ENCODE measurements around the gene ARHGEF4.
A peak's percentile ranks its signal among the peaks of the same experiment; 100 is the strongest.

ARHGEF4 gene

GRCh38 chr2:130818809-130819208 lies 17.9 kb upstream of the ARHGEF4 start:
- DNase-seq: no peak

- DNase-seq: no peak
These were observed 17.5 kb upstream of the ARHGEF4 start for GRCh38 chr2:130819226-130819607.

- DNase-seq: no peak
These were observed 17.0 kb upstream of the ARHGEF4 start for GRCh38 chr2:130819608-130820278.

- no peak for DNase-seq
These were observed 16.3 kb upstream of the ARHGEF4 start for GRCh38 chr2:130820279-130820861.

GRCh38 chr2:130821867-130822266 lies 14.8 kb upstream of the ARHGEF4 start:
- DNase-seq: no peak

- no peak for DNase-seq
These were observed 13.9 kb upstream of the ARHGEF4 start for GRCh38 chr2:130822766-130823165.

- no peak for DNase-seq
These were observed 13.4 kb upstream of the ARHGEF4 start for GRCh38 chr2:130823171-130823885.

GRCh38 chr2:130823886-130824491 lies 12.7 kb upstream of the ARHGEF4 start:
- no peak for DNase-seq

GRCh38 chr2:130824492-130825061 lies 12.1 kb upstream of the ARHGEF4 start:
- peak; percentile 95 for DNase-seq

GRCh38 chr2:130825231-130825965 lies 11.3 kb upstream of the ARHGEF4 start:
- DNase-seq: no peak

- no peak for DNase-seq
These were observed 10.8 kb upstream of the ARHGEF4 start for GRCh38 chr2:130825966-130826253.

GRCh38 chr2:130826419-130826818 lies 10.3 kb upstream of the ARHGEF4 start:
- DNase-seq: no peak

- no peak for DNase-seq
These were observed 9.8 kb upstream of the ARHGEF4 start for GRCh38 chr2:130826821-130827501.

GRCh38 chr2:130827502-130828251 lies 9.0 kb upstream of the ARHGEF4 start:
- DNase-seq: no peak

- DNase-seq: no peak
These were observed 8.3 kb upstream of the ARHGEF4 start for GRCh38 chr2:130828461-130828860.

GRCh38 chr2:130829015-130829414 lies 7.7 kb upstream of the ARHGEF4 start:
- no peak for DNase-seq

- no peak for DNase-seq
These were observed 6.2 kb upstream of the ARHGEF4 start for GRCh38 chr2:130830538-130830937.

GRCh38 chr2:130831356-130831755 lies 5.4 kb upstream of the ARHGEF4 start:
- DNase-seq: no peak

GRCh38 chr2:130832296-130832940 lies 4.3 kb upstream of the ARHGEF4 start:
- no peak for DNase-seq

GRCh38 chr2:130834091-130834930 lies 2.4 kb upstream of the ARHGEF4 start:
- no peak for DNase-seq

Data from CD4-positive, alpha-beta T cell treated with Interleukin-4 for 4 hours (primary cell).